HepG2 (cell line): ENCODE measurements around the gene AXIN2. TPM values are rescaled to one million over a fixed set of nuclear protein-coding genes. Genes with fewer than 3 reads are reported as not detected.
A peak's percentile ranks its signal among the peaks of the same experiment; 100 is the strongest.

ENCODE experiments used
- GLI4 ChIP-seq: sonication (generic); formaldehyde crosslinking; IDR thresholded peaks from 2 replicates; pipeline ENCODE4 v1.5.1; 2020; ENCODE audit warnings: missing genetic modification reagents, mild to moderate bottlenecking, moderate library complexity, borderline replicate concordance
- HDAC2 ChIP-seq: sonication (generic); formaldehyde crosslinking; IDR thresholded peaks from 2 replicates; pipeline ENCODE4 v1.4.0; 2020; ENCODE audit warnings: missing genetic modification reagents
- IKZF4 ChIP-seq: sonication (generic); formaldehyde crosslinking; IDR thresholded peaks from 2 replicates; pipeline ENCODE4 v1.5.1; 2020; ENCODE audit warnings: borderline replicate concordance, mild to moderate bottlenecking, low read depth, missing genetic modification reagents; ENCODE audit errors: not compliant biosample characterization
- KLF11 ChIP-seq: IDR thresholded peaks from 2 replicates; pipeline ENCODE4 v1.6.1; 2016; ENCODE audit warnings: missing compliant biosample characterization
- KLF6 ChIP-seq: IDR thresholded peaks from 2 replicates; pipeline ENCODE4 v1.8.0; 2016; ENCODE audit warnings: missing biosample characterization, missing genetic modification reagents
- LCORL ChIP-seq, 2 experiments: fragments of 450-650 bp in 1 of 2; sonication (generic) in 1 of 2; formaldehyde crosslinking in 1 of 2; IDR thresholded peaks; 2 replicates each; pipeline versions ENCODE4 v1.5.0 to v1.6.1; 2017 to 2020; ENCODE audit warnings: antibody characterized with exemption in 1 of 2, missing genetic modification reagents in 1 of 2
- NR2F6 ChIP-seq, 2 experiments: IDR thresholded peaks; 2 replicates each; pipeline ENCODE4 v1.6.1; 2016; ENCODE audit warnings: antibody characterized with exemption in 1 of 2, mild to moderate bottlenecking in 1 of 2
- PATZ1 ChIP-seq: sonication (generic); formaldehyde crosslinking; IDR thresholded peaks from 2 replicates; pipeline ENCODE4 v1.4.0; 2020; ENCODE audit warnings: missing genetic modification reagents
- REPIN1 ChIP-seq: sonication (generic); formaldehyde crosslinking; IDR thresholded peaks from 2 replicates; pipeline ENCODE4 v1.8.0; 2022; ENCODE audit warnings: missing genetic modification reagents, low read depth, mild to moderate bottlenecking, borderline replicate concordance
- RNF2 ChIP-seq: fragments of 450-650 bp; conservative IDR thresholded peaks from 2 replicates; pipeline ENCODE4 v1.6.1; 2016; ENCODE audit warnings: low read depth
- TBL1XR1 ChIP-seq: fragments of 150-350 bp; IDR thresholded peaks from 2 replicates; pipeline ENCODE4 v1.6.1; 2014; ENCODE audit warnings: borderline replicate concordance, low read length; ENCODE audit not compliant: partially characterized antibody
- ZC3H13 ChIP-seq: sonication (generic); formaldehyde crosslinking; IDR thresholded peaks from 2 replicates; pipeline ENCODE4 v1.8.1; 2023; ENCODE audit warnings: mild to moderate bottlenecking, missing genetic modification reagents, moderate library complexity
- ZFAT ChIP-seq: sonication (generic); formaldehyde crosslinking; conservative IDR thresholded peaks from 2 replicates; pipeline ENCODE4 v1.8.1; 2023; ENCODE audit warnings: missing genetic modification reagents, inconsistent platforms
- ZNF350 ChIP-seq: sonication (generic); formaldehyde crosslinking; IDR thresholded peaks from 2 replicates; pipeline ENCODE4 v1.4.0; 2020; ENCODE audit warnings: mild to moderate bottlenecking, low read depth, missing genetic modification reagents, borderline replicate concordance
- ZNF598 ChIP-seq: sonication (generic); formaldehyde crosslinking; IDR thresholded peaks from 2 replicates; pipeline ENCODE4 v1.5.1; 2020; ENCODE audit warnings: mild to moderate bottlenecking, missing genetic modification reagents, borderline replicate concordance
- ZNF607 ChIP-seq: sonication (generic); formaldehyde crosslinking; IDR thresholded peaks from 2 replicates; pipeline ENCODE4 v1.5.1; 2020; ENCODE audit warnings: missing genetic modification reagents, mild to moderate bottlenecking, borderline replicate concordance
- ZNF609 ChIP-seq: sonication (generic); formaldehyde crosslinking; IDR thresholded peaks from 2 replicates; pipeline ENCODE4 v1.4.0; 2020; ENCODE audit warnings: mild to moderate bottlenecking, missing genetic modification reagents, borderline replicate concordance
- ZNF780A ChIP-seq: sonication (generic); formaldehyde crosslinking; IDR thresholded peaks from 2 replicates; pipeline ENCODE4 v1.8.0; 2022; ENCODE audit warnings: mild to moderate bottlenecking, missing genetic modification reagents, moderate library complexity
- ZSCAN30 ChIP-seq: sonication (generic); formaldehyde crosslinking; IDR thresholded peaks from 2 replicates; pipeline ENCODE4 v1.5.0; 2020; ENCODE audit warnings: mild to moderate bottlenecking, missing genetic modification reagents
- polyA plus RNA-seq, 8 experiments: library from polyadenylated mRNA; depleted of rRNA in 3 of 8; stranded (reverse) in 7 of 8; unstranded in 1 of 8; fragments of >200 nt; fragmentation: Illumina TruSeq in 4 of 8; extraction: Trizol in 4 of 8; gene quantifications; 2 replicates each; pipeline versions ENCODE4 v1.2.1 to v1.2.3, GENCODE V29; 2011 to 2016; ENCODE audit warnings: low read depth in 4 of 8, missing spikeins in 1 of 8, mixed read lengths in 1 of 8; ENCODE audit not compliant: insufficient read depth in 1 of 8
- total RNA-seq, 5 experiments: library from RNA; depleted of rRNA; stranded (reverse); fragments of >200 nt; fragmentation: Illumina TruSeq; extraction: Trizol; gene quantifications; 2 replicates each; pipeline ENCODE4 v1.2.3, GENCODE V29; 2016; ENCODE audit warnings: low read depth in 1 of 5

Gene AXIN2
- total and polyA plus RNA-seq, 2 of the 13 experiments (the other 11 are each of a cell fraction or from before 2014, with no cell fraction given), result 58.6 to 63.4 TPM

GRCh38 chr17:65523853-65524664, 37.4 kb downstream of the AXIN2 start (continued):
- TF ChIP-seq ZNF350 (CRISPR knock-in tag) (peak; percentile 40; the same call in 1 of the 2 replicates), PATZ1 (no peak), IKZF4 (CRISPR knock-in tag) (no peak), LCORL (IDR thresholded peaks at IDR 0.05) (no peak), LCORL (CRISPR knock-in tag; IDR thresholded peaks at IDR 0.05) (0 out of 2 replicates have a peak, but pooled peaks have one; percentile 21), ZNF598 (CRISPR knock-in tag) (peak; percentile 63; the same call in 1 of the 2 replicates), HDAC2 (CRISPR knock-in tag) (peak; percentile 45), KLF6 (CRISPR knock-in tag) (no peak), TBL1XR1 (no peak), KLF11 (CRISPR knock-in tag) (no peak), ZNF607 (CRISPR knock-in tag) (0 out of 2 replicates have a peak, but pooled peaks have one; percentile 24), REPIN1 (no peak), GLI4 (CRISPR knock-in tag) (no peak), ZNF780A (CRISPR knock-in tag) (no peak), ZNF609 (CRISPR knock-in tag) (no peak), ZSCAN30 (CRISPR knock-in tag) (no peak), ZFAT (CRISPR knock-in tag) (no peak), NR2F6 (IDR thresholded peaks at IDR 0.05) (peak; percentile 50; the same call in 1 of the 2 replicates), NR2F6 (CRISPR knock-in tag; IDR thresholded peaks at IDR 0.05) (peak; percentile 72; the same call in 1 of the 2 replicates), RNF2 (no peak), ZC3H13 (CRISPR knock-in tag) (no peak)
